HG02678 (cell line): ENCODE results near the gene NPR3.
"Not testable (repeated sequence)": the region's sequence is repeated elsewhere in the genome, so short reads cannot be mapped to it uniquely, and the experiment has no call there.

Experiments
- ATAC-seq: cut with Tn5 transposase; IDR thresholded peaks from one replicate; pipeline ENCODE4 v1.9.1; 2021; ENCODE audit warnings: mild to moderate bottlenecking, moderate library complexity; ENCODE audit not compliant: unreplicated experiment

NPR3 gene

DNA sequence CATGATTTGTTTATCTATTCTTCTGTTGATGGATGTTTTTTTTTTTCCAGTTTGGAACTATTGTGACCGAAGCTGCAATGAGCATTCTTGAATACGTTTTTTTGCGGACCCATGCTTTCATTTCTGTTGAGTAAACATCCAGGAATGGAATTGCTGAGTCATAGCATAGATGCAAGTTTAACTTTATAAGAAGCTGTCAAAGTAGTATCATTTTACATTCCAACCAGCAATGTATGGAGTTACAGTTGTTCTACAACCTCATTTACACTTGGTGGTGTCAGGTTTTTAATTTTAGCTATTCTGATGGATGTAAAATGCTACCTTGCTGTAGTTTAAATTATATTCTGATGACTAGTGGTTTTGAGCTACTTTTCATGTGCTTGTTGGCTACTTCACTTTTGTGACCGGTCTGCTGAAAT lies 49.0 kb downstream of the NPR3 start:
- ATAC-seq: no peak

- no peak for ATAC-seq
Observed at GRCh38 chr5:32765266-32765665, 54.1 kb downstream of the NPR3 start.

DNA sequence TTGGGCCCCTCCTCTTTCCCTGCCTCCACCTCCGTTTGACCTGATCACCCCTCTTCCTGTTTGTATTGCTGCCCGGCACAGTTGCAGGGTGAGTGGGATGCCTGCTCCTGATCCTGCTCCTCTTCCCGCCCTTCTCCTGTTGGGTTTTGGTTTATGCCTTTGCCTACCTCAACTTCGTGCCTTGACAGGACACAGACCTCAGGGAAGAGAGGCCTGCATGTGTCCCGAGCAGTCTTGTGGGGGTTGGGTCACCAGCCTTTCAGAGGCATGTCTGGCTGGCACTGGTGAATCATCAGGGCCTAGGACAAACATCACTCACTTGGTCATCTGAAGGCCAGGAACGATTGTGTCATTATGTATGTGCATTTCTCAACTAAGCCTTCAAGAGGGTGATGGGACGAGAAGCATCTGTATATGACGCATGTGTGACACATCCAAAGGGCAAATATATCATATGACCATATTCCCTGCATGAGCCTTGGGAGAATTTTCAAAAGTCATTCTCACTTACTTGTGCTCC lies 56.9 kb downstream of the NPR3 start:
- ATAC-seq: no peak

GRCh38 chr5:32769711-32770110 lies 58.6 kb downstream of the NPR3 start:
- no peak for ATAC-seq

DNA sequence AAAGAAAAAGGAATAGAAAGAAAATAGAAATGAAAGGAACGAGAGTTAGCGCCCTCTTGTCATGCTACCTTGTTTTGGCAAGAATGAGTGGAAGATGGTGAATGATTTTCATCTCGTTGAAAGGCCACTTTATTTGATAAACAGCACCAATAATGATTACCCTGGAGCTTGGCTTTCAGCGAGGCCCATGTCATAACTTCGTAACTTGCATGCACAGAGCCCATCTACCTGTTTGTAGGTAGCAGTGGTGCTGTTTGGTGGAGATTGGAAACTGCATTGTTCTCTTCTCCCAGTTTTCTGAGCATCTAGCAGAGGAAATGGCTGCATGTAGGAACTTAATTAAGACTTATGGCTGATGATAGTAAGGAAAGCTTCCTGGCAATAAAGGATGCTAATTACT lies 59.3 kb downstream of the NPR3 start:
- ATAC-seq: no peak

DNA sequence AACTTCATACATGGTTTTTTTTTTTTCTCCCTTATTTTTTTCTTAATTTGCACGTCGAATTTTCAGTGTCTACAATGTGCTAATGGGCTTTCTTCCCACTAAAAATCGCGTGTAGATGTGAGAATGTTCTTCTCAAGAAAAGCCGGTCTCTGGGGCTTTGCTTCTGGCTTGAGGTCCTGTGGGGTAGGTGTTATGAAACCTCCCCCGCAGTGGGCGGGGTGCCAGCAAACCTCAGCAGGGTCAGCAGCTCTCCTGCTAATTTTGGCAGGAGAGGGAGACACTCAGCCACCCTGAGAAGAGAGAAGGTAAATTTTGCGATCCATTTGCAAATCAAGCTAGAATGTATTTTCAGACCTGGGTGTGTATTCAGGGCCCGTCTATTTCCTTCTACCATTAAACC lies 59.9 kb downstream of the NPR3 start:
- no peak for ATAC-seq

DNA sequence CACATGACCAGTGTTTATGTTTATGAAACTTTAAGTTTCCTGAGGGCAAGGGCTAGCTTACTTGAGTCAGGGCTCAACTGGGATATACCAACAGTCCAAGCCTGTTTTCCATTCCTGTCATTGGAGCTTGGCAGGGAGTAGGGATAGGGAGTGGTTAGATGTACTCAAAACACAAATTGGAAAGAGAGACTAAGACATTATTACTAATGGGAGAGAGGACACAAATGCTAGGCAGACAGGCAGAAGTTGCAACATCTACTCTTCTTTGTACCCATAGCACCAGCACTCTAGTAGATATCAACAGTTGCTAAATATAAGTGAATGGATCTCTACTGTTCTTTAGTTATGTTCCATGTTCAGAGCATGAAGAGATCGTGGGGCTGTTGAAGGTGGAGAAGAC lies 62.8 kb downstream of the NPR3 start:
- ATAC-seq: no peak

DNA sequence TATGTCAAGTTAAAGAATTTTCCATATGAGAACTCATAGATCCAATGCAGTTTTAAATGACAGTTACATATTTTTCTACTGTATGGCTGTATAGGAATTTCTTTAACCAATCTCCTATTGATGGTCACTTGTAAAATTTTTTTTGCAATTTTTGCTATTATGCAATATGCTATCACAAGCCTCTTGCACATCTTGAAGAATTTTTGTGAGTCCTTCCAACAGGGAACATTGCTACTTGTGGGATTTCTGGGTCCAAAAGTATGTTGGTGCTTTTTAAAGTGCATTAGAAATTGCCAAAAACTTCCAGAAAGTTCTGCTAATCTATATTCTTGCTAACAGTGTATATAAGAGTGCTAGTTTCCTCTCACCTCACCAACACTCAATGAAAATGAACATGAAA lies 65.1 kb downstream of the NPR3 start:
- ATAC-seq: no peak

DNA sequence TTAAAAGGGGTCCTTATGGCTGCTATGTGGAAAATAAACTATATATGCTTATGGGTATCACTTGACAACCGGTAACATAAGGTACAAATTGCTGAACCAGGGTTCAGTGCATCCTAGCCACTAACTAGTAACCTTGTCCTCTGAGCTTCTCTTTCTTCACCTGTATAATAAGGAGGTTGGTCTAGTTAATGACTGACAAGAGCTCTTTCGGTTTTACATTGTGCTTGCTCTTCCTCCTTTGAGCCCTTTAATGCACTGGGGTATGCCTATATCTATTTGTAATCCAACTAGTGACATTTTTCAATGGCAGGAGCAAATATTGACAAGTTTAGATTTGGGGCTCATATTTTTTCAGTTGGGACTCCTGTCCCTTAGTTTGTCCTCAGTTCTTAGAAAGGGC lies 66.1 kb downstream of the NPR3 start:
- ATAC-seq: no peak

DNA sequence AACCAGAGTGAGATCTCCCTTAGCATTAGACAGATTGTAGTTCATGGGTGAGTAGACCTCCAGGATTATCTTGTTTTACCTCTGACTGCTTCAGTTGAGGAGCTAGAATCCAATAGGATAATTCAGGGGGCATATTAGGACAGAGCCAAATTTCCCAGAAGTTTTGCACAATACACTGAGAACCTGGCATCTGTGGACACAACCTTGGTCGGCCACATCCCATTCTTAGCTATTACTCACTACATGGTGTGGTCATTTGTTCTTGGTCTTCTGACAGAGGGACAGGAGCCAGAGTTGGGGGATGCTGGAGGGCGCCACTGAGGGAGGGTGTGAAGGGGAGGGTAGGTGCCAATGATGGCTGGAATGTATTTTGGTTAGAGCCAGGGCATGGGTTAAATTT lies 66.6 kb downstream of the NPR3 start:
- ATAC-seq: no peak

GRCh38 chr5:32778403-32778802 lies 67.3 kb downstream of the NPR3 start:
- no peak for ATAC-seq

DNA sequence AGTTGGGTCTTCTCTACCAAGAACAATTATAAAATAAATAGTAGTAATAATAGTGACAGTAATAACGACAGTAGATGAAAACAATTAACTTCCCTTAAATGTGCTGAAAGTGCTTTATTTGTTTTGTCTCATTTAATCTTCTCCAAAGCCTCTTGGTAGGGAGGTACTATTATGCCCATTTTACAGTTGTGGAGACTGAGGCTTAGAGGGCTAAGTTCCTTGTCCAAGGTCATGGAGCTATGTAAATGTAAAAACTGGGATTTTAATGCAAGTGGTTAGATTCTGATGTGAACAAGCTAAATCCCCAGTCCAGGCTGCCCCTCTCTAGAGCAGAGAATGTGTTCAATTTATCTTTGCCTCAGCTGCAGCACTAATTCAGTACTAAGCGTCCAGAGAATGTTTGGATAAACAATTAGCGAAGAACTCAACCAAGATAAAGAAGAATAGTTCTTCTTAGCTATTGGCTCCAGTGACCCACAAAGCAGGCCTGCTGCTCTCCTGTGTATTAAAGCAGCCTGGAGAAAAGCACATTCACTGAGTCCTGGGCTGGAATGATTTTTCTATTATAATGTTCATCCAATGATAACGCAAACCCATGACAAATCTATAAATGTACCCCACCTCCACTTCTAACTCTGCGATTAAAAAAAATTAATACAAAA lies 68.8 kb downstream of the NPR3 start:
- ATAC-seq: no peak

DNA sequence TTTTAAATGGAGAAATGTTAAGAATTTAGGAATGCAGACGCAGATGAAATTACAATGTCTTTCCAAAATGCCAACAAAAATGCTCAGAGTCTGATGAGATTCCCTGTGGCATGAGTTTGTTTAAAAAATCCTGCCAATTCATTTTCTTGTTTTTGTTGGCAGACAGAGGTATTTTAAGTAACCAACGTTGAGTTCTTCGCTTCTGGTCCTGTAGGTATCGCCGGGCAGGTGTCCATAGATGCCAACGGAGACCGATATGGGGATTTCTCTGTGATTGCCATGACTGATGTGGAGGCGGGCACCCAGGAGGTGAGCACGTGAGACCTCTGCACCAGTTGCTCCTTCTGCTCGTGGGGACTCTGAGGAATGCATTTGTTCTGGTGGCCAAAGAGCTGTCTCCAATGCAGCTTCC lies 69.4 kb downstream of the NPR3 start:
- ATAC-seq: no peak

GRCh38 chr5:32783661-32784060 lies 72.5 kb downstream of the NPR3 start:
- ATAC-seq: no peak

DNA sequence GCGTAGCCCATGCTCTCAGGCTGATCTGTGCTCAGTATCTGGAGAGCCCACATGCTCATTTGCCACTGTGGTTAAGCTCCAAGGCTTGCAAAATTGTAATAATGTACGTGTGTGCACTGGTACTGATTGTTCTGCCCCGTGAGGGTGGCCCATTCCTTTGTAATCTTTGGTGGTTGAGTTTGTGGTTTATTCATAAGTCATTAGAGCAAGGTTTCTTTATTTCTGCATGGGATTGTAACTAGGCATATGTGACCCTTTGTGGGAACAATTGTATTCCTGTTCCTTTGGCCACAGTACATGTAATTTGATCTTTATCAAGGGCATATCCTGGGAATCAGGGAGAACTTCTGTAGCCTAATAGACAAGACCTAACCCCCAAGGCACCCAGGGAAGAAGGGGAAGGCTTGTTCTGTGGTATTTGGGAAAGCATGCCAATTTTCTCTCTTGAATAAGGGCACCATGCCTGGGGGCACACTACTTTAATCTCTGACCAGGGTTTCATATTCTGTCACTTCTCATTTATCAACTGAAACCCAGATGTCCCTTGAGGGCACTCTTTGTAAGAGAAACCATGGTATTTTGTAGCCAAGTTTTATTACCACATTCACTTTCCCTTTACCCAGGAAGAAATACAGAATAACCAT lies 74.6 kb downstream of the NPR3 start:
- no peak for ATAC-seq

DNA sequence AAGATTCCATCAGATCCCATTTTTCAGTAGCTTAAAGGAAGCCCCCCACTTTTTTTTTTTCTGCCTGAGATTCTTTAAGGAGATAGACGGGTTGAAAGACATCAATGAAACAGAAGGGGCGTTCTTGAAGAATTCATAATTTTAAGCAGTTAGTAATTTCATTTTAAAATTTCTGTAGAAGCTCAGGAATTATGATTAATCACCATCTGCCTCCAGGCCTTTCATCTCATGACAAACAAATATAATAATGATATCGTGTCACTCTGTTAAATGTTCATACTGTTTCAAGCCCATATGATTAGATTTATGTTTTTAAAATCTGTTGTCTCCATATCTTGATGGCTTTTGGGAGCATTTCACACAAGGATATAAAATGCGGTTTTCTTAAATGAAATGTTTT lies 75.2 kb downstream of the NPR3 start:
- ATAC-seq: no peak

DNA sequence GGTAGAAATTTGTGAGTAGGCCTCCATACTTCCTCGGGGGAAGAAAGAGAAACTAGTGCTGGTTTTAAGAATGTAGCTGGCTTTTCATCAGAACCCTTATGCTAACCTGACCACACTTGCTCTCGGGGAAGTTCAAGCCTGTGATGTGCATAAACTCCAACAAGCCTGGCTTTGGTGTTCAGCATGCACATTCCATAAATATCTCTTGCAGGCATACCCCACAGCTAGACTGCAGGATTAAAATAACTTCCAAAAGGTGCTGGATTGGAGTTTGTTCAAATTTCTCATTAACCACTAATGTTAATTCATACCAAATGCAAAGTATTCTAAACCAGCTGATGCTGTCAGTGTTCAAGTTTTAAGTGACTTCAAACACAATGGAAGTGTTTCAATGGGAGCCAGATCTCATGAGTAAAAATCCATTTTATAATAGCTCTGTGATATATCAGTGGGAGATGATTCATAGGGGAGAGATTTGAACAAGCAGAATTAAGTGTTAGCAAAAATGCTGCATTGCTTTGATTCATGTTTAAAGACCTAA lies 79.4 kb downstream of the NPR3 start:
- ATAC-seq: no peak

GRCh38 chr5:32791536-32792243 lies 80.6 kb downstream of the NPR3 start:
- no peak for ATAC-seq

DNA sequence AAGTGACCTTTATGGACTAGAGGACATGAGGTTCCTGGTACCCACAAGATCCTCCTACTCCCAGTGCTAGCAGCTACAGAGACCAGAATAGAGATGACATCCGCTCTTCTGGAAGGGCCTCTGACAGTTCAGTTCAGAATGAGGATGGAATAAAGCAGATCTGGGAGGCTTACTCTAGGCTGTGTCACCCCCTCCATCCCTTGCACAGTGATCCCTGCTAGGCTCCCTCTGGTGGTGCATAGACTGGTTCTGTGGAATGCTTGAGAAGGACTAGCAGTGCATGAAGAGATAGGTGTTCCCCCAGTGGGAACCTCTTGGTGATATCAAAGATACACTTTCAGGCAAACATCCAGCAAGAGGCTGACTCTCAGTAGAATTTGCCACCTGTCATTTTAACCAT lies 83.0 kb downstream of the NPR3 start:
- no peak for ATAC-seq

DNA sequence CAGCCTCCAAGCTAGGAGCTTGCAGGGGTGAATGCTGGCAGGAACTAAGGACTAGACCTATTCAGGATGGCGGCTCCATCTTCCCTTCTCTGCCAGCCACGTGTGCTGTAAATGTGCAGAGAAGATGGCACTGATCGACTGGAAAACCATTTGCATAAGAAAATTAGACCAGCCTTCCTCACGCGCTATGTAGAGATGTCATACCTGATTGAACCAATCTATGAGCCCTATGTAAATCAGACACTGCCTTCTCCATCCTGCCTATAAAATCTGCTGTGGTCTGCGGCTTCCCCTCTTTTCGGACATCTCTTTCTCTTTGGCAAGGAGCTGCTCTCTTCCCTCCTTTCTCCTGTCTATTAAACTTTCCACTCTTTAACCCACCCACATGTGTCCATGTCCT lies 91.6 kb downstream of the NPR3 start:
- no peak for ATAC-seq

DNA sequence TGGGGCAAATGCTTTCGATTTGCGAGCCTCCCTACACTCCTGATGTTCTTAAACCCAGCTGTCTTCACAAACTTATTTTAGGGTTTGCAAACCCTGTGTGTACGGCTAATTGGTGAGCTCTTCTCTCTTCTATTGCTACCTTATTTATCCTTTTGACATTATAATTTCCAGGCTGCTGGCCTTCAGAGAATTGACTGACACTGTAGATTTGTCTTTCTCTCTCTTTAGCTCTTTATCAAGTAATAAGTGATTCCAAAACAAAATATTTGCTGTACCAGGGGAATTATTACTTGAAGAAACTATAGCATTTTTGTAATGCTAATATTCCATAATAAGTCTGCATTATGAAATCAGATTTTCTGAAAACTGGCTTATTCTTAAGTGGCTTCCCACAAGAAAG lies 92.5 kb downstream of the NPR3 start:
- no peak for ATAC-seq

GRCh38 chr5:32805462-32805861 lies 94.3 kb downstream of the NPR3 start:
- not testable (repeated sequence) for ATAC-seq
